Daoy (cell line): Measurements from ENCODE around the gene NFYC. TPM values are rescaled to one million over a fixed set of nuclear protein-coding genes. Genes with fewer than 3 reads are reported as not detected.

Source experiments
- DNase-seq: peaks from one replicate; pipeline ENCODE4 v3.0.0-alpha.2; 2015; ENCODE audit warnings: low read depth
- total RNA-seq: library from RNA; depleted of rRNA; stranded (reverse); fragments of >200 nt; shearing (Covaris generic); gene quantifications from 2 replicates; pipeline ENCODE4 v1.2.3, GENCODE V29; 2014; rRNA removed

The NFYC gene
- 20.4 and 24.2 TPM in 2 replicates for total RNA-seq

GRCh38 chr1:40691538-40692428 is at the start of gene NFYC:
NFYC (plus strand) TSS chr1:40691704; CDS start chr1:40738844, 47,140 bp downstream.
- peak; percentile 98 for DNase-seq

- DNase-seq: no peak
Observed at GRCh38 chr1:40645118-40645680, 46.3 kb upstream of the NFYC start.

GRCh38 chr1:40646315-40646714 is 45.2 kb upstream of the NFYC start:
- peak; percentile 47 for DNase-seq

GRCh38 chr1:40648200-40648599 is 43.3 kb upstream of the NFYC start:
- DNase-seq: no peak

GRCh38 chr1:40648928-40649591 is 42.4 kb upstream of the NFYC start:
- no peak for DNase-seq

GRCh38 chr1:40649592-40649930 is 41.9 kb upstream of the NFYC start:
- no peak for DNase-seq

GRCh38 chr1:40650075-40650474 is 41.4 kb upstream of the NFYC start:
- DNase-seq: no peak

- DNase-seq: no peak
Observed at GRCh38 chr1:40651138-40651857, 40.2 kb upstream of the NFYC start.

- no peak for DNase-seq
Observed at GRCh38 chr1:40652468-40652867, 39.0 kb upstream of the NFYC start.

GRCh38 chr1:40652979-40653378 is 38.5 kb upstream of the NFYC start:
- DNase-seq: no peak

GRCh38 chr1:40653851-40654537 is 37.5 kb upstream of the NFYC start:
- no peak for DNase-seq

GRCh38 chr1:40657046-40657445 is 34.5 kb upstream of the NFYC start:
- DNase-seq: no peak

- no peak for DNase-seq
Observed at GRCh38 chr1:40658751-40659648, 32.5 kb upstream of the NFYC start.

- no peak for DNase-seq
Observed at GRCh38 chr1:40659649-40659947, 31.9 kb upstream of the NFYC start.

- DNase-seq: no peak
Observed at GRCh38 chr1:40661678-40662077, 29.8 kb upstream of the NFYC start.

GRCh38 chr1:40662151-40662550 is 29.4 kb upstream of the NFYC start:
- no peak for DNase-seq

GRCh38 chr1:40662864-40663263 is 28.6 kb upstream of the NFYC start:
- peak; percentile 81 for DNase-seq

GRCh38 chr1:40663324-40664166 is 28.0 kb upstream of the NFYC start:
- DNase-seq: no peak

- DNase-seq: no peak
Observed at GRCh38 chr1:40664167-40664537, 27.4 kb upstream of the NFYC start.

GRCh38 chr1:40664791-40665190 is 26.7 kb upstream of the NFYC start:
- DNase-seq: no peak
